ENCODE measurements around the gene GLIPR2.
A peak's percentile ranks its signal among the peaks of the same experiment; 100 is the strongest.

Gene GLIPR2

DNA sequence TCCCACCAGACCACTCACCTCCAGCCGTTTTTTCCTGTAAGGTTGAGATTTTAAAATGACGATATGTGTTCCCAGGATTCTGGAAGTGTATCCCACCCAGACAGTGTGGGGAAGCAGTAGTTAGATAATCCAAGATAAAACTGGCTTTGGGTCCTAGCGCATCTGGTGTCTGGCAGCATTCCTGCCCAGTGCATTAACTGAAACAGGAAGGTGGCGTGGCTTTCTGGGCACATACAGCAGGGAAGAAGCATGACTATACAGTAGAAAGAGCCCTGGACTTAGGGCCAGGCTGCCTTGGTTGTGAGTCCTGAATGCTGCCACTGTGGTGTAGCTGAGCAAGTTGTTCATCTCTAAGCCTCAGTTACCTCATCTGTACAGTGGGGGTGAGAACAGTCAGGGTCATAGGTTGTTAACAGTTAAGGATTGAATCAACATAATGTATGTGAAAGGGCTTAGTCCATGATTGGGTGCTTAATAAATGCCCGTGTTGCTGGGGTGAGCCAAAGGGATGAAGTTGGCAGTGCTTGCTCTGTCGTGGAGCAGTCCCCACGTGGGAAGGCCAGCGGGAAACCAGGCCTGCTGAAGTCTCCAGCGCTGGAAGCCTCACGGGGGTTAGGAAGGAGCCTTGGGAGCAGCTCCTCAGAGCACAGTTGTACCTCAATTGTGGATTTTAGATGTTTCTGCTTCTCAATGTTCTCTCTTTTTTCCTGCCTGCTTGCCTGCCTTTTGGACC is 72.2 kb downstream of the GLIPR2 start:
- H3K4me2 ChIP-seq (ENCODE audit: low read length), result peak overlapping the region; percentile 57
- peak overlapping the region; percentile 60 for H3K9ac ChIP-seq (ENCODE audit: low read depth, low read length)
- H3K4me1 ChIP-seq (ENCODE audit: control insufficient read depth, insufficient read depth, low read length), result peaks cover 42% of the 10 kb centered on the region
- H3K9me3 ChIP-seq (replicated peaks; ENCODE audit: low read length), result no peaks in the 10 kb centered on the region
- no peaks in the 10 kb centered on the region for H3K27me3 ChIP-seq (ENCODE audit: control insufficient read depth, insufficient read depth, low read length)
- peaks cover 91% of the 10 kb centered on the region for H3K36me3 ChIP-seq (ENCODE audit: insufficient read depth, low read length)
- H3K4me3 ChIP-seq (ENCODE audit: low read length), result no peak overlapping the region

DNA sequence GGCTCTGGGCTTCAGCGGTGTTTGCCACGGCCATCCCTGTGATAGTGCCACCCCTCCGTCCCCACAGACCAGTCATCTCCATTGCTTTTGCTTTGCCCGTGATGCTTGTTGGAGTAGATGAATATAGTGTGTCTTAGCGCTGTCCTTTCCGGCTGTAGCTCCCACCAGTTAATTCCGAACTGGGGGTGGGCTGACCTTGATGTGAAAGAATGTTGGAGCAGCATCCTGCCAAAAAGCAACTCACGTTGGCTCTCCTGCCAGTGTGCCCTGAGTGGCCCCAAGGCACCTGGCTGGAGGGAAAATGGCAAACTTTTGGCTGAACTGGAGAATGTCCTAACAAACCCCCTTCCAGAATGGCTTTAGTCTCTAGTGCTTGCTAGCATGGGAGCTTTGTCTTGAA is 74.2 kb downstream of the GLIPR2 start:
- peaks cover 43% of the 10 kb centered on the region for H3K4me1 ChIP-seq (ENCODE audit: control insufficient read depth, insufficient read depth, low read length)

DNA sequence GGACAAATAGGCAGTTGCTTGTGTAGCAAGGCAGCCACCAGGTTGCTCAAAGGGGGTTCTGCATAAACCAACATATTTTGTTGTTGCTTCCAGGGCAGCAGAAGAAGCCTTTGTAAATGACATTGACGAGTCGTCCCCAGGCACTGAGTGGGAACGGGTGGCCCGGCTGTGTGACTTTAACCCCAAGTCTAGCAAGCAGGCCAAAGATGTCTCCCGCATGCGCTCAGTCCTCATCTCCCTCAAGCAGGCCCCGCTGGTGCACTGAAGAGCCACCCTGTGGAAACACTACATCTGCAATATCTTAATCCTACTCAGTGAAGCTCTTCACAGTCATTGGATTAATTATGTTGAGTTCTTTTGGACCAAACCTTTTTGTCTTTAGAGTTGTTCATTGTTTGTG is 75.0 kb downstream of the GLIPR2 start:
- peaks cover 89% of the 10 kb centered on the region for H3K36me3 ChIP-seq (ENCODE audit: insufficient read depth, low read length)

More for the DNA sequence above, 74.2 kb downstream of the GLIPR2 start:
- Histone ChIP-seq H3K4me3 (ENCODE audit: low read length) (no peak overlapping the region), H3K36me3 (ENCODE audit: insufficient read depth, low read length) (peaks cover 91% of the 10 kb centered on the region), H3K9me3 (replicated peaks; ENCODE audit: low read length) (no peaks in the 10 kb centered on the region), H3K9ac (ENCODE audit: low read depth, low read length) (no peak overlapping the region), H3K4me2 (ENCODE audit: low read length) (no peak overlapping the region), H3K27me3 (ENCODE audit: control insufficient read depth, insufficient read depth, low read length) (no peaks in the 10 kb centered on the region)

DNA sequence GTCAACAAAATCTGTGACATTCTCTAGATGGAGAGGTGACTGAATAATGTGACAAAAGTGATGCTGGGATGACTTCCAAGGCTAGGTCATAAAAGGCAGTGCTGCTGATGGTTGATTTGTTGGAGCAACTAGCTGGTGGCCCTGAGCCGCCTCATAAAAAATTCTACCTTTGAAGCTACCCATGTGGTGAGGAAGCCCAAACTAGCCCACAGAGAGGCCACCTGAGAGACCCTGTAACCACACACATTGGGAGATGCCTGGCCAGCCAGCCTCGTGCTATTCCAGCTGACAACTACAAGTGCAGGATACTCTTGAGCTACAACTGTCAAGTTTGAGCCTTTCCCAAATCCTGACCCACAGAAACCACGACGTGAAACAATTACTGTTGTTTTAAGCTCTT is 76.9 kb downstream of the GLIPR2 start:
- no peak overlapping the region for H3K4me3 ChIP-seq (ENCODE audit: low read length)
- no peak overlapping the region for H3K4me2 ChIP-seq (ENCODE audit: low read length)
- H3K27me3 ChIP-seq (ENCODE audit: control insufficient read depth, insufficient read depth, low read length), result no peaks in the 10 kb centered on the region
- peaks cover 90% of the 10 kb centered on the region for H3K36me3 ChIP-seq (ENCODE audit: insufficient read depth, low read length)
- no peaks in the 10 kb centered on the region for H3K9me3 ChIP-seq (replicated peaks; ENCODE audit: low read length)
- no peak overlapping the region for H3K9ac ChIP-seq (ENCODE audit: low read depth, low read length)
- H3K4me1 ChIP-seq (ENCODE audit: control insufficient read depth, insufficient read depth, low read length), result peaks cover 20% of the 10 kb centered on the region

More for the DNA sequence above, 75.0 kb downstream of the GLIPR2 start:
- H3K4me1 ChIP-seq (ENCODE audit: control insufficient read depth, insufficient read depth, low read length), result peaks cover 39% of the 10 kb centered on the region
- no peak overlapping the region for H3K9ac ChIP-seq (ENCODE audit: low read depth, low read length)
- no peak overlapping the region for H3K4me3 ChIP-seq (ENCODE audit: low read length)
- H3K4me2 ChIP-seq (ENCODE audit: low read length), result no peak overlapping the region
- no peaks in the 10 kb centered on the region for H3K9me3 ChIP-seq (replicated peaks; ENCODE audit: low read length)
- no peaks in the 10 kb centered on the region for H3K27me3 ChIP-seq (ENCODE audit: control insufficient read depth, insufficient read depth, low read length)
